Astrocyte (in vitro differentiated cells and primary cell): Measurements from ENCODE around the gene SRSF3. TPM values are rescaled to one million over a fixed set of nuclear protein-coding genes. Genes with fewer than 3 reads are reported as not detected.

Experiments
- DNase-seq: peaks from one replicate; pipeline ENCODE4 v3.0.0-alpha.2; 2010; ENCODE audit warnings: low read depth
- FAIRE-seq: peaks from 2 replicates; lab custom pipeline; 2011; peaks lifted over from hg19 to GRCh38; lab: Jason Lieb, UNC
- H2AFZ ChIP-seq: 2 replicates; pipeline ENCODE4 v1.6.0; 2012; ENCODE audit warnings: low read depth, low read length, inconsistent platforms
- H3K27ac ChIP-seq: 2 replicates; pipeline ENCODE4 v1.5.1; 2011; ENCODE audit warnings: low read depth, low read length, inconsistent platforms
- H3K27me3 ChIP-seq: 2 replicates; pipeline ENCODE4 v1.6.0; 2011; ENCODE audit warnings: low read length, inconsistent platforms; ENCODE audit not compliant: insufficient read depth
- H3K36me3 ChIP-seq: 2 replicates; pipeline ENCODE4 v1.5.1; 2011; ENCODE audit warnings: low read length, inconsistent platforms; ENCODE audit not compliant: insufficient read depth
- H3K4me1 ChIP-seq: 2 replicates; pipeline ENCODE4 v1.5.1; 2011; ENCODE audit warnings: low read length, inconsistent platforms; ENCODE audit not compliant: insufficient read depth
- H3K4me2 ChIP-seq: 2 replicates; pipeline ENCODE4 v1.6.0; 2012; ENCODE audit warnings: low read length, inconsistent platforms
- H3K4me3 ChIP-seq: 2 replicates; pipeline ENCODE4 v1.5.1; 2011; ENCODE audit warnings: low read depth, mild to moderate bottlenecking, low read length, inconsistent platforms; ENCODE audit not compliant: insufficient read depth
- H3K79me2 ChIP-seq: 2 replicates; pipeline ENCODE4 v1.6.0; 2012; ENCODE audit warnings: mild to moderate bottlenecking, low read length, inconsistent platforms; ENCODE audit not compliant: insufficient read depth
- H3K9ac ChIP-seq: 2 replicates; pipeline ENCODE4 v1.6.0; 2012; ENCODE audit warnings: mild to moderate bottlenecking, low read length, inconsistent platforms
- H3K9me3 ChIP-seq: 2 replicates; pipeline ENCODE4 v1.5.1; 2012; ENCODE audit warnings: low read depth, mild to moderate bottlenecking, low read length, inconsistent platforms; ENCODE audit not compliant: insufficient read depth
- H4K20me1 ChIP-seq: 2 replicates; pipeline ENCODE4 v1.6.0; 2012; ENCODE audit warnings: low read length, inconsistent platforms; ENCODE audit not compliant: insufficient read depth
- H3K27ac Mint-ChIP-seq: one replicate; pipeline ENCODE4 v1.8.0; 2021; ENCODE audit warnings: mild to moderate bottlenecking, mixed read lengths; ENCODE audit not compliant: unreplicated experiment
- H3K27me3 Mint-ChIP-seq: one replicate; pipeline ENCODE4 v1.8.0; 2021; ENCODE audit warnings: low read depth, mixed read lengths; ENCODE audit not compliant: unreplicated experiment
- H3K36me3 Mint-ChIP-seq: one replicate; pipeline ENCODE4 v1.8.0; 2021; ENCODE audit warnings: low read depth, mixed read lengths; ENCODE audit not compliant: unreplicated experiment
- H3K4me1 Mint-ChIP-seq: one replicate; pipeline ENCODE4 v1.8.0; 2021; ENCODE audit warnings: low read depth, mixed read lengths; ENCODE audit not compliant: unreplicated experiment
- H3K4me3 Mint-ChIP-seq: one replicate; pipeline ENCODE4 v1.8.0; 2021; ENCODE audit warnings: mild to moderate bottlenecking, moderate library complexity, mixed read lengths; ENCODE audit not compliant: unreplicated experiment
- H3K9me3 Mint-ChIP-seq: one replicate; pipeline ENCODE4 v1.8.0; 2021; ENCODE audit warnings: mild to moderate bottlenecking, mixed read lengths; ENCODE audit not compliant: unreplicated experiment
- CTCF ChIP-seq: IDR thresholded peaks from 2 replicates; pipeline ENCODE4 v1.5.1; 2011; ENCODE audit warnings: low read depth, mild to moderate bottlenecking, inconsistent platforms, low read length, moderate library complexity; ENCODE audit not compliant: insufficient read depth
- EZH2 ChIP-seq: IDR thresholded peaks from 2 replicates; pipeline ENCODE4 v1.6.1; 2012; ENCODE audit warnings: mild to moderate bottlenecking, low read length, inconsistent platforms; ENCODE audit not compliant: insufficient read depth
- total RNA-seq: library from RNA; stranded (reverse); gene quantifications from 2 replicates; pipeline ENCODE4 v1.2.1, GENCODE V29; 2021

The SRSF3 gene
- total RNA-seq, 1 donor from 2014 or later = 260 TPM

DNA sequence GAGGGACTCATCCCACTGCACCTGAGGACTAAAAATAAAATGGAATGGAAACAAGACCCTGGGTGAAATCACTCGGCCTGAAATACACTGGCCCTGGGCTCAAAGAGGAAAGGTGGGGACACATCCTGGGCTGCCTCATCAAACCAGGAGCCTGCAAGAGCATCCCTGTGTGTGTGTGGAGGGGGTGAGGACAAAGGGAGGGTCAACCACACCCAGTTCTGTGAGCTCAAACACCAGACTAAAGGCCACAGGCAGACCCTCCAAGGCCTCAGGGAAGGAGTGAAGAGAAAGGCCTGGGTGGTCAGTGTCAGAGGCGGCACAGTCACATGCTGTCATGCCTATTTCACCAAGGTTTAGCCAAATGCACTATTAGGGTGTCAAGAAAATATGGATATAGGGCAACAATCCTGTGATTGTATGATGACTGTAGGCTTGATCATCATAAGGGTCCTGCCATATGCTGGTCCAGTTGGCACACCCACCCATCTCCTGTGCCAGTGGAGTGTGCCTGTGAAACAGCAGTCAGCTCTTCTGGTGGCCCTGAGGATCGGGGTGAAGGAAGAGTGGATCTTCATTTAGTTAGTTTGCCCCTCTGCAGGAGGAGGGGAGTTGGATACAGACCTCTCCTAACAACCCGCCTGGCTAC, 28.9 kb downstream of the SRSF3 start:
- TF ChIP-seq EZH2 = no peak
- no peak for TF ChIP-seq CTCF
- Mint-ChIP-seq H3K27ac (no peak overlapping the region), H3K27me3 (peaks cover 9% of the 10 kb centered on the region), H3K36me3 (peaks cover 2% of the 10 kb centered on the region), H3K4me3 (no peak overlapping the region), H3K4me1 (peaks cover 17% of the 10 kb centered on the region), H3K9me3 (no peaks in the 10 kb centered on the region)
- H3K27me3 ChIP-seq = no peaks in the 10 kb centered on the region
- peaks cover 4% of the 10 kb centered on the region for H3K36me3 ChIP-seq
- H3K79me2 ChIP-seq = no peaks in the 10 kb centered on the region
- no peak for DNase-seq
- H3K4me2 ChIP-seq = no peak overlapping the region
- no peak for FAIRE-seq
- H3K27ac ChIP-seq = no peak overlapping the region
- H3K4me3 ChIP-seq = no peak overlapping the region
- no peak overlapping the region for H3K9ac ChIP-seq
- H3K9me3 ChIP-seq = no peaks in the 10 kb centered on the region
- H4K20me1 ChIP-seq = peaks cover 14% of the 10 kb centered on the region
- H3K4me1 ChIP-seq = peaks cover 8% of the 10 kb centered on the region
- H2AFZ ChIP-seq = no peak overlapping the region

DNA sequence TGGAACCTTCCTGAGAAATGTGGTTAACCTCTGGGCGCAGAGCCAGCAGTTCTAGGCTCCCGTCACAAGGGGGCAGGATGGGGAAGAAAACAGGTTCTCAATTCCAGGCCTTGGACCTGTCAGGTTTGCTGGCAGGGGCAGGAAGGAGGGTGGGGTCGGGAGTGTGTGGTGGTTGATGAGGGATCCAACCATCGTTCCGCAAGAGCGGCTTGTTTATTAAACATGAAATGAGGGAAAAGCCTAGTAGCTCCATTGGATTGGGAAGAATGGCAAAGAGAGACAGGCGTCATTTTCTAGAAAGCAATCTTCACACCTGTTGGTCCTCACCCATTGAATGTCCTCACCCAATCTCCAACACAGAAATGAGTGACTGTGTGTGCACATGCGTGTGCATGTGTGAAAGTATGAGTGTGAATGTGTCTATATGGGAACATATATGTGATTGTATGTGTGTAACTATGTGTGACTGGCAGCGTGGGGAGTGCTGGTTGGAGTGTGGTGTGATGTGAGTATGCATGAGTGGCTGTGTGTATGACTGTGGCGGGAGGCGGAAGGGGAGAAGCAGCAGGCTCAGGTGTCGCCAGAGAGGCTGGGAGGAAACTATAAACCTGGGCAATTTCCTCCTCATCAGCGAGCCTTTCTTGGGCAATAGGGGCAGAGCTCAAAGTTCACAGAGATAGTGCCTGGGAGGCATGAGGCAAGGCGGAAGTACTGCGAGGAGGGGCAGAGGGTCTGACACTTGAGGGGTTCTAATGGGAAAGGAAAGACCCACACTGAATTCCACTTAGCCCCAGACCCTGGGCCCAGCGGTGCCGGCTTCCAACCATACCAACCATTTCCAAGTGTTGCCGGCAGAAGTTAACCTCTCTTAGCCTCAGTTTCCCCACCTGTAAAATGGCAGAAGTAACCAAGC, 29.6 kb downstream of the SRSF3 start:
- Histone ChIP-seq H3K4me1 (peaks cover 8% of the 10 kb centered on the region), H3K27ac (no peak overlapping the region), H3K27me3 (no peaks in the 10 kb centered on the region), H3K4me3 (no peak overlapping the region), H3K79me2 (no peaks in the 10 kb centered on the region), H2AFZ (no peak overlapping the region), H3K9me3 (no peaks in the 10 kb centered on the region), H4K20me1 (peaks cover 14% of the 10 kb centered on the region), H3K4me2 (no peak overlapping the region), H3K9ac (no peak overlapping the region), H3K36me3 (peaks cover 3% of the 10 kb centered on the region)
- Mint-ChIP-seq H3K9me3 (no peaks in the 10 kb centered on the region), H3K4me3 (no peak overlapping the region), H3K36me3 (peaks cover 2% of the 10 kb centered on the region), H3K27ac (no peak overlapping the region), H3K27me3 (peaks cover 9% of the 10 kb centered on the region), H3K4me1 (peaks cover 17% of the 10 kb centered on the region)
- TF ChIP-seq CTCF (peak; percentile 81), EZH2 (no peak)
- peak; percentile 61 for DNase-seq
- FAIRE-seq = no peak
